Tibial artery (tissue), 4 donors: ENCODE measurements around the gene ADAMTS10.
"Not testable (repeated sequence)": the region's sequence is repeated elsewhere in the genome, so short reads cannot be mapped to it uniquely, and the experiment has no call there.

Experiments used
- DNase-seq, 2 donors: peaks; one replicate each; pipeline ENCODE4 v3.0.0-alpha.2; 2019
- H3K27ac ChIP-seq, 2 donors: fragments of 200-600 bp; sonication (generic) in 1 of 2; 1 replicate in 1 of 2; 2 replicates in 1 of 2; pipeline ENCODE4 v1.5.1; 2018 to 2019; ENCODE audit warnings: mild to moderate bottlenecking in 1 of 2
- H3K27me3 ChIP-seq, 2 donors: fragments of 200-600 bp; sonication (generic) in 1 of 2; one replicate each; pipeline versions ENCODE4 v1.5.1 to v1.6.0; 2016 to 2019
- H3K36me3 ChIP-seq, 3 donors: fragments of 200-600 bp; sonication (generic) in 2 of 3; one replicate each; pipeline ENCODE4 v1.5.1; 2016 to 2019; ENCODE audit warnings: mild to moderate bottlenecking in 2 of 3
- H3K4me1 ChIP-seq, 4 donors: fragments of 200-600 bp; sonication (generic) in 2 of 4; 1 replicate in 3 of 4; 2 replicates in 1 of 4; pipeline ENCODE4 v1.5.1; 2016 to 2019
- H3K4me3 ChIP-seq, 2 donors: fragments of 200-600 bp; sonication (generic) in 1 of 2; 1 replicate in 1 of 2; 2 replicates in 1 of 2; pipeline ENCODE4 v1.5.1; 2018 to 2019; ENCODE audit warnings: mild to moderate bottlenecking in 2 of 2
- H3K9me3 ChIP-seq, 3 donors: fragments of 200-600 bp; sonication (generic) in 1 of 3; one replicate each; pipeline ENCODE4 v1.5.1; 2016 to 2019
- intact Hi-C: fragments of 100-400 bp; cut with DNase I; formaldehyde crosslinking; loops from one replicate; pipeline ENCODE4 v1.15.0; 2023; ENCODE audit warnings: low total_unique reads
- TF ChIP-seq, protein P1 (sequence below), 2 experiments: fragments of 200-600 bp in 1 of 2; fragments of 450-650 bp in 1 of 2; IDR thresholded peaks; one replicate each; pipeline ENCODE4 v1.5.1; 2017 to 2019; ENCODE audit warnings: antibody characterized with exemption in 2 of 2, mild to moderate bottlenecking in 1 of 2, moderate library complexity in 1 of 2

Gene ADAMTS10

DNA sequence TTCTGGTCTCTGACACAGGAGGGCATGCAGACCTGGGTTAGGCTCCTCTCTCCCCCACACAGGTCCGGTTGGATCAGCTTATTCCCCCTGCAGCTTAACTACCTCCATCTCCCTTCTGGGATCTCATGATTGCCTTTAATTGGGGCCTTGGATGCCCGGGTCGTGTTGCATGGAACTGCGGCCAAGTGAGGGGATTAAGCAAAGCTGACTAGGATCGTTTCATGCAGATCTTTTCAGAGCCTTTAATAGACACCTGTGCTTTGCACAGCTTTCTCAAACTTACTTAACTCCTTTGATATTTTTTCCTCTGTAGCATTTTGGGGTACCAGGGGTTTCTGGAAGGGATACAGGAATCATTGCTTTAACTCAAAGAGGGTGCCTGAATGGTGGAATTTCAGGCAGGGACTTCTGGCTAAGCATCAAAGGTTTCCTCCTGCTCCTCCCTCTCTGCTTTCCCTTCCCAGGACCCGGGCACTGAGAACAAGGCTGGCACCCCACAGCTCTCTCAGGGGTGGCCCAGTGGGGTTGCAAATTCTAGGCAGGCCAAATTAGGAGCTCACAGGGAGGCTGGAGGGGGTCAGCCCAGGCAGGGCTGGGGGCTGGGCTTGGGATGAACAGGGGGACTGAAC lies 20.4 kb upstream of the ADAMTS10 start:
- no peak overlapping the region for H3K4me3 ChIP-seq
- peaks cover 0 to 8% (median 8%) of the 10 kb centered on the region in 3 donors for H3K9me3 ChIP-seq
- TF ChIP-seq, protein P1, sequence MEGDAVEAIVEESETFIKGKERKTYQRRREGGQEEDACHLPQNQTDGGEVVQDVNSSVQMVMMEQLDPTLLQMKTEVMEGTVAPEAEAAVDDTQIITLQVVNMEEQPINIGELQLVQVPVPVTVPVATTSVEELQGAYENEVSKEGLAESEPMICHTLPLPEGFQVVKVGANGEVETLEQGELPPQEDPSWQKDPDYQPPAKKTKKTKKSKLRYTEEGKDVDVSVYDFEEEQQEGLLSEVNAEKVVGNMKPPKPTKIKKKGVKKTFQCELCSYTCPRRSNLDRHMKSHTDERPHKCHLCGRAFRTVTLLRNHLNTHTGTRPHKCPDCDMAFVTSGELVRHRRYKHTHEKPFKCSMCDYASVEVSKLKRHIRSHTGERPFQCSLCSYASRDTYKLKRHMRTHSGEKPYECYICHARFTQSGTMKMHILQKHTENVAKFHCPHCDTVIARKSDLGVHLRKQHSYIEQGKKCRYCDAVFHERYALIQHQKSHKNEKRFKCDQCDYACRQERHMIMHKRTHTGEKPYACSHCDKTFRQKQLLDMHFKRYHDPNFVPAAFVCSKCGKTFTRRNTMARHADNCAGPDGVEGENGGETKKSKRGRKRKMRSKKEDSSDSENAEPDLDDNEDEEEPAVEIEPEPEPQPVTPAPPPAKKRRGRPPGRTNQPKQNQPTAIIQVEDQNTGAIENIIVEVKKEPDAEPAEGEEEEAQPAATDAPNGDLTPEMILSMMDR (IDR thresholded peaks at IDR 0.05) = no peak
- H3K36me3 ChIP-seq = no peaks in the 10 kb centered on the region
- peak overlapping the region; percentile 42 to 59 for H3K27ac ChIP-seq
- peaks cover 0 to 15% (median 7%) of the 10 kb centered on the region in 4 donors for H3K4me1 ChIP-seq
- intact Hi-C loops = no loop called here
- DNase-seq = no peak
- no peaks in the 10 kb centered on the region for H3K27me3 ChIP-seq

DNA sequence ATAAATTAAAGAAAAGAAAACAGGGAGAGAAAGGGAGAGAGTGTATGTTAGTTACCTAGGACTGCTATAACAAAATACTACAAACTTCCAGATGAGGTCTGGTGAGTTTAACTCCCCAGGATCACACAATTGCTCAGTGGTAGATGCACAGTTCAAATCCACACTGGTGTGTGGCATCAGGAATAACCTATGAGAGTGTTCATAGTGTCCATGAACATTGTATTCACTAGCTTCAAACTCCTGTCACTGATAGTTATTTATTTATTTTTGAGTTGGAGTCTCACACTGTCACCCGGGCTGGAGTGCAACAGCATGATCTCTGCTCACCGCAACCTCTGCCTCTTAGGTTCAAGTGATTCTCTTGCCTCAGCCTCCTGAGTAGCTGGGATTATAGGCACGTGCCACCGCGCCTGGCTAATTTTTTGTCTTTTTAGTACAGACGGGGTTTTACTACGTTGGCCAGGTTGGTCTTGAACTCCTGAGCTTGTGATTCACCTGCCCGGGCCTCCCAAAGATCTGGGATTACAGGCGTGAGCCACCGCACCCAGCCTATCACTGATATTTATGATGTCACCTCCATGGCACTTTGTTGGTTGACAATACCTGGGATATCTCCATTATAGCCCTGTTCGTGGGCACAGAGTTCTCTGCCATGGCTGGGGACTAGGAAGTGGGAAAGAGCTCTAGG lies 19.6 kb upstream of the ADAMTS10 start, which contains the start of gene NFILZ:
TSS of gene NFILZ (plus strand) at position 638 of the 688 bp plus-strand sequence. CDS start 46,133 bp downstream, outside the sequence.
- no peak for DNase-seq
- H3K36me3 ChIP-seq = no peaks in the 10 kb centered on the region
- H3K9me3 ChIP-seq = peaks cover 0 to 8% (median 8%) of the 10 kb centered on the region in 3 donors
- H3K4me1 ChIP-seq = peaks cover 0 to 15% (median 7%) of the 10 kb centered on the region in 4 donors
- no peaks in the 10 kb centered on the region for H3K27me3 ChIP-seq
- H3K4me3 ChIP-seq = no peak within 1 kb of the TSS
- TF ChIP-seq, protein P1 (IDR thresholded peaks at IDR 0.05) = no peak
- peak within 1 kb of the TSS; percentile 42 to 59 for H3K27ac ChIP-seq
- intact Hi-C loops = no loop called here

DNA sequence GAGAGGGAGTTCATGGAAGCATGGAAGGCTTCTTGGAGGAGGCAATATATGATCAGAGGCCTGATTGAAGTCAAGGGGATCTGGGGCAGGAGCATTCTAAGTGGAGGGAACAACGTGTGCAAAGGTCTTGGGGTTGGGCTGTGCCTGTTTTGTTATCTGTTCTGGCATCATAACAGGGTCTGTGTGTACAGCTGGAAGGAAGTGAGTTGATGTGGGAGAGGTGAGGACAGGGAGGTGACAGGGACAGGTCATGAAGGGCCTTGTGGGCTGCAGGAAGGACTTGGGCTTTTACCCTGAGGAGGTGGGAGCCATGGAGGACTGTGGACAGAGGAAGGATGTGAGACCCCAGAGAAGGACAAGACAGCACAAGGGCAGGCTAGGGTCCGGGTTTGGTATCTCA lies 18.7 kb upstream of the ADAMTS10 start:
- no peak overlapping the region for H3K4me3 ChIP-seq
- no peaks in the 10 kb centered on the region for H3K36me3 ChIP-seq
- no peaks in the 10 kb centered on the region for H3K27me3 ChIP-seq
- no peak for DNase-seq
- H3K27ac ChIP-seq = no peak overlapping the region
- peaks cover 0 to 8% (median 8%) of the 10 kb centered on the region in 3 donors for H3K9me3 ChIP-seq
- TF ChIP-seq, protein P1 (IDR thresholded peaks at IDR 0.05) = no peak
- intact Hi-C loops = no loop called here
- peaks cover 0 to 15% (median 7%) of the 10 kb centered on the region in 4 donors for H3K4me1 ChIP-seq

DNA sequence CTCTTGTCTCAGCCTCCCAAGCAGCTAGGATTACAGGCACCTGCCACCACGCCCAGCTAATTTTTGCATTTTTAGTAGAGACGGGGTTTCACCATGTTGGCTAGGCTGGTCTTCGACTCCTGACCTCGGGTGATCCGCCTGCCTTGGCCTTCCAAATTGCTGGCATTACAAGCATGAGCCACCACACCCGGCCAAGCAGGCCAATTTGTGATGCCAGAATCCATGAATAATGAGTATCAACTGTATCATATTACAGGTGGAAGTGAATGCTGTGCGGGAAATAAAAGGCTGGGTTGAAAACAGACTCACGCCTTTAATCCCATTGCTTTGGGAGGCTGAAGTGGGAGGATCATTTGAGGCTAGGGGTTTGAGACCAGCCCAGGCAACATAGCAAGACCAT lies 16.3 kb upstream of the ADAMTS10 start:
- Histone ChIP-seq H3K27ac (no peak overlapping the region), H3K4me1 (peaks cover 0 to 12% (median 7%) of the 10 kb centered on the region in 4 donors), H3K9me3 (peaks cover 0 to 8% (median 8%) of the 10 kb centered on the region in 3 donors), H3K4me3 (no peak overlapping the region), H3K36me3 (no peaks in the 10 kb centered on the region), H3K27me3 (no peaks in the 10 kb centered on the region)
- TF ChIP-seq, protein P1 (IDR thresholded peaks at IDR 0.05) = no peak
- intact Hi-C loops = no loop called here
- DNase-seq = no peak

DNA sequence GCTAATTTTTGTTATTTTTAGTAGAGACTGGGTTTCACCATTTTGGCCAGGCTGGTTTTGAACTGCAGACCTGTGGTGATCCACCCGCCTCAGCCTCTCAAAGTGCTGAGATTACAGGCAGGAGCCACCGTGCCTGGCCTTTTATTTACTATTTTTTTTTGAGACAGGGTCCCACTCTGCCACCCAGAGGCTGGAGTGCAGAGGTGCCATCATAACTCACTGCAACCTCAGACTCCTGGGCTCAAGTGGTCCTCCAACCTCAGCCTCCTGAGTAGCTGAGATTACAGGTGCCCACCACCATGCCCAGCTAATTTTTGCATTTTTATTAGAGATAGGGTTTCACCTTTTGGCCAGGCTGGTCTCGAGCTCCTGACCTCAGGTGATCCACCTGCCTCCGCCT lies 12.4 kb upstream of the ADAMTS10 start:
- H3K4me1 ChIP-seq, H3K27me3 ChIP-seq, DNase-seq, H3K9me3 ChIP-seq, H3K36me3 ChIP-seq, intact Hi-C loops, H3K27ac ChIP-seq, H3K4me3 ChIP-seq: not testable (repeated sequence)

DNA sequence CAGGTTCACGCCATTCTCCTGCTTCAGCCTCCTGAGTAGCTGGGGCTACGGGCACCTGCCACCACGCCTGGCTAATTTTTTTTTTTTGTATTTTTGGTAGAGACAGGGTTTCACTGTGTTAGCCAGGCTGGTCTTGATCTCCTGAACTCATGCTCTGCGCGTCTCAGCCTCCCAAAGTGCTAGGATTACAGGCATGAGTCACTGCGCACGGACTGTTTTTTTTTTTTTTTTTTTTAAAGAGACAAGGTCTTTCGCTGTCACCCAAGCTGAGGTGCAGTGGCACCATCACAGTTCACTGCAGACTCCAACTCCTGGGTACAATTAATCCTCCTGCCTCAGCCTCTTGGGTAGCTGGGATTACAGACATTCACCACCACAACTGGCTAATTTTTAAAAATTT lies 8.2 kb upstream of the ADAMTS10 start:
- intact Hi-C loops = no loop called here
- TF ChIP-seq, protein P1 (IDR thresholded peaks at IDR 0.05) = no peak
- Histone ChIP-seq H3K36me3 (no peaks in the 10 kb centered on the region), H3K27ac (no peak overlapping the region), H3K4me3 (no peak overlapping the region), H3K9me3 (no peaks in the 10 kb centered on the region), H3K27me3 (peaks cover 0 to 7% of the 10 kb centered on the region in 2 donors), H3K4me1 (peaks cover 0 to 15% (median 0%) of the 10 kb centered on the region in 4 donors)
- no peak for DNase-seq
